Ovary (tissue), 9 donors: ENCODE data around the gene DAGLB. TPM values are rescaled to one million over a fixed set of nuclear protein-coding genes. Genes with fewer than 3 reads are reported as not detected.

Source experiments
- DNase-seq, 5 donors: peaks; one replicate each; pipeline ENCODE4 v3.0.0-alpha.2; 2019 to 2020
- H3K27ac ChIP-seq, 2 donors: fragments of 200-600 bp; one replicate each; pipeline versions ENCODE4 v1.5.1 to v1.8.0; 2019 to 2022
- H3K27me3 ChIP-seq: fragments of 200-600 bp; one replicate; pipeline ENCODE4 v1.8.0; 2022
- H3K36me3 ChIP-seq: fragments of 200-600 bp; sonication (generic); one replicate; pipeline ENCODE4 v1.5.1; 2019
- H3K4me1 ChIP-seq: one replicate; pipeline ENCODE4 v1.8.1; 2013; ENCODE audit warnings: mild to moderate bottlenecking, moderate library complexity; ENCODE audit not compliant: insufficient read depth
- H3K4me3 ChIP-seq: fragments of 200-600 bp; sonication (generic); one replicate; pipeline ENCODE4 v1.5.1; 2017
- H3K9me3 ChIP-seq, 2 donors: fragments of 200-600 bp in 1 of 2; sonication (generic) in 1 of 2; one replicate each; pipeline versions ENCODE4 v1.5.1 to v1.8.1; 2013 to 2019; ENCODE audit warnings: mild to moderate bottlenecking in 1 of 2, moderate library complexity in 1 of 2
- CTCF ChIP-seq, 3 donors: fragments of 450-650 bp in 2 of 3; fragments of 200-600 bp in 1 of 3; IDR thresholded peaks; one replicate each; pipeline versions ENCODE4 v1.5.1 to v1.8.0; 2016 to 2022; ENCODE audit warnings: antibody characterized with exemption in 3 of 3, mild to moderate bottlenecking in 1 of 3
- EP300 ChIP-seq: sonication (generic); formaldehyde crosslinking; IDR thresholded peaks from one replicate; pipeline ENCODE4 v1.6.1; 2017; ENCODE audit warnings: antibody characterized with exemption
- POLR2A ChIP-seq: fragments of 450-650 bp; IDR thresholded peaks from one replicate; pipeline ENCODE4 v1.6.1; 2017; ENCODE audit warnings: antibody characterized with exemption, mild to moderate bottlenecking, moderate library complexity
- WGBS, 3 donors: extraction: QIAGEN DNeasy Blood & Tissue Kit in 1 of 3; methylation state at CpG; one replicate each; pipeline versions ENCODE4 v1.1.5 to v1.1.7; 2013 to 2017; 5-methylcytosine and 5-hydroxymethylcytosine counted together
- intact Hi-C, 4 donors: fragments of 100-400 bp; cut with DNase I; formaldehyde crosslinking; loops; one replicate each; pipeline versions ENCODE4 v1.11.0 to v1.15.1; 2022 to 2023
- polyA plus RNA-seq, 2 donors: library from polyadenylated mRNA; stranded (reverse); fragments of 200-250 nt in 1 of 2; fragments of 350-450 nt in 1 of 2; fragmentation: Illumina TruSeq in 1 of 2; extraction: RNeasy Lipid Tissue Mini Kit (QIAGEN cat#74804) in 1 of 2; gene quantifications; one replicate each; pipeline ENCODE4 v1.2.3, GENCODE V29; 2013 to 2014
- total RNA-seq, 7 donors: library from RNA; depleted of rRNA in 2 of 7; stranded (reverse); fragments of >200 nt in 2 of 7; fragmentation: NEBNext Ultra II Directional in 3 of 7; extraction: Animal tissue kit (Norgen Biotek cat#: 25700) in 3 of 7; gene quantifications; one replicate each; pipeline versions ENCODE4 v1.1.0 to v1.2.4, GENCODE V29; 2016 to 2023
- donor health status: DM: no; HTN: no; CAD: no; lungs with moderate emphysema.
- donor health status: DM: no; HTN: no; CAD: no.
- donor health status: Bipolar disorder and iron deficiency.
- donor health status: DM: yes; HTN: yes; CAD: no.
- donor health status: DM: no; HTN: no; CAD: no.
- donor health status: DM: yes; HTN: yes; CAD: no.

The DAGLB gene
- total and polyA plus RNA-seq, 9 donors: 8.8 to 22.4 (median 15.3) TPM

GRCh38 chr7:6409091-6409490 lies 38.7 kb downstream of the DAGLB start:
- H3K9me3 ChIP-seq: no peaks in the 10 kb centered on the region
- no peak overlapping the region for H3K4me3 ChIP-seq
- no peak overlapping the region for H3K27ac ChIP-seq
- no peaks in the 10 kb centered on the region for H3K27me3 ChIP-seq
- intact Hi-C loops: no loop called here
- WGBS, 3 donors: 94 to 97% (median 97%) methylated on average over 14 of the region's 14 CpGs
- no peak for DNase-seq
- no peaks in the 10 kb centered on the region for H3K4me1 ChIP-seq
- no peaks in the 10 kb centered on the region for H3K36me3 ChIP-seq
- TF ChIP-seq CTCF (IDR thresholded peaks at IDR 0.05) (no peak), POLR2A (no peak), EP300 (no peak)

GRCh38 chr7:6407434-6407833 lies 40.3 kb downstream of the DAGLB start:
- Histone ChIP-seq H3K27ac (no peak overlapping the region), H3K36me3 (no peaks in the 10 kb centered on the region), H3K4me1 (no peaks in the 10 kb centered on the region), H3K27me3 (no peaks in the 10 kb centered on the region), H3K4me3 (no peak overlapping the region), H3K9me3 (no peaks in the 10 kb centered on the region)
- intact Hi-C loops: no loop called here
- TF ChIP-seq POLR2A (no peak), EP300 (no peak), CTCF (IDR thresholded peaks at IDR 0.05) (no peak)
- 90 to 96% (median 93%) methylated on average over 4 of the region's 4 CpGs for WGBS, 3 donors
- no peak for DNase-seq

DNA sequence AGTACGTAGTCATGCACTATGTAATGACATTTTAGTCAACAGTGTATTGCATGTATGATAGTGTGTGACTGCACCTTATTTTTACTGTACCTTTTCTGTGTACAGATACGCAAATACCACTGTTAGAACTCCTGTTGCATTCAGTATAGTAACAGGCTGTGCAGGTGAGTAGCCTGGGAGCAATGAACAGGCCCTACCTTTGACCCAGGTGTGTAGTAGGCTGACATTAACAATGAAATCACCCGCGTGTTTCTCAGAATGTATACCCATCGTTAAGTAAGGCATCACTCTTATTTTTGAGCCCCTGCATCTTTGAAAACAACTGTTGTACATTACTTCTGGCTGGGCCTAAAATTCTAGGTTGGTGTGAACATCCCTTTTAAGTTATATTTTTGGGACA lies 41.6 kb downstream of the DAGLB start:
- no peak overlapping the region for H3K4me3 ChIP-seq
- 85 to 94% (median 89%) methylated on average over 5 of the region's 5 CpGs for WGBS, 3 donors
- H3K36me3 ChIP-seq: no peaks in the 10 kb centered on the region
- intact Hi-C loops: no loop called here
- no peaks in the 10 kb centered on the region for H3K9me3 ChIP-seq
- TF ChIP-seq POLR2A (no peak), EP300 (no peak), CTCF (IDR thresholded peaks at IDR 0.05) (no peak)
- no peak for DNase-seq
- H3K27me3 ChIP-seq: no peaks in the 10 kb centered on the region
- H3K27ac ChIP-seq: no peak overlapping the region
- no peaks in the 10 kb centered on the region for H3K4me1 ChIP-seq

DNA sequence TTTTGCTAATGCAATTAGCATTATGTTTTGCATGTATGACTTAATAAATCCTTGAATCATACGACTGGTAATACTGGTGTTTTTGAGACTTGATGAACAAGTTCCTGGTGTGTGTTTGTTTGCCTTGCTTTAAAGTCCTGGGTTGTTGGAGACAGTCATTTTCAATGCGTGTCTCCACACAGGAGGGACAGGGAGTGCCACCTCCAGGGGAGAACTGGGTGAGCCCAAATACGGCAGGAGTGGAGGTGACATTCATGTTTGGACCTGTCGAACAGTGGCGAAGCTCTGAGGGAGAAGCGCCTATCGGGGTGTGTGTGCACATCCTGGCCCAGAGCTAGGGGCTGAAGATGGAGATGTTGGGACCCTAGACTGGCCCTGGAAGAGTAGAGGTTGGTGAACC lies 43.8 kb downstream of the DAGLB start:
- 91 to 94% (median 92%) methylated on average over 7 of the region's 7 CpGs for WGBS, 3 donors
- no peak for TF ChIP-seq CTCF (IDR thresholded peaks at IDR 0.05)
- no peak for TF ChIP-seq EP300
- TF ChIP-seq POLR2A: no peak
- no peaks in the 10 kb centered on the region for H3K36me3 ChIP-seq
- no peaks in the 10 kb centered on the region for H3K27me3 ChIP-seq
- intact Hi-C loops: no loop called here
- H3K4me3 ChIP-seq: no peak overlapping the region
- peaks cover 2% of the 10 kb centered on the region for H3K4me1 ChIP-seq
- H3K9me3 ChIP-seq: no peaks in the 10 kb centered on the region
- no peak overlapping the region for H3K27ac ChIP-seq
- no peak for DNase-seq

DNA sequence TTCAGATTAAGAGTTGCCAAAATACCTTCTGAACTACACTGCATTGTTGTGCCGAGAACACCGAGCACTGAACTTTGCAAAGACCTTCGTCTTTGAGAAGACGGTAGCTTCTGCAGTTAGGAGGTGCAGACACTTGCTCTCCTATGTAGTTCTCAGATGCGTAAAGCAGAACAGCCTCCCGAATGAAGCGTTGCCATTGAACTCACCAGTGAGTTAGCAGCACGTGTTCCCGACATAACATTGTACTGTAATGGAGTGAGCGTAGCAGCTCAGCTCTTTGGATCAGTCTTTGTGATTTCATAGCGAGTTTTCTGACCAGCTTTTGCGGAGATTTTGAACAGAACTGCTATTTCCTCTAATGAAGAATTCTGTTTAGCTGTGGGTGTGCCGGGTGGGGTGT lies 45.0 kb downstream of the DAGLB start:
- no peak for DNase-seq
- Histone ChIP-seq H3K4me3 (no peak overlapping the region), H3K27ac (no peak overlapping the region), H3K4me1 (peaks cover 6% of the 10 kb centered on the region), H3K36me3 (no peaks in the 10 kb centered on the region), H3K27me3 (no peaks in the 10 kb centered on the region), H3K9me3 (no peaks in the 10 kb centered on the region)
- intact Hi-C loops: no loop called here
- no peak for TF ChIP-seq EP300
- TF ChIP-seq CTCF (IDR thresholded peaks at IDR 0.05): no peak
- TF ChIP-seq POLR2A: no peak
- 85 to 92% (median 87%) methylated on average over 13 of the region's 13 CpGs for WGBS, 3 donors
